Muscle of leg (tissue), 11 donors: ENCODE measurements around the gene SNAPC2. TPM values are rescaled to one million over a fixed set of nuclear protein-coding genes. Genes with fewer than 3 reads are reported as not detected.

ENCODE experiments used
- DNase-seq: peaks from one replicate; pipeline ENCODE4 v3.0.0; 2013
- H3K27ac ChIP-seq: one replicate; pipeline ENCODE4 v1.5.1; 2013; ENCODE audit warnings: mild to moderate bottlenecking, low read length, control low read depth
- H3K27me3 ChIP-seq: one replicate; pipeline ENCODE4 v1.6.1; 2013; ENCODE audit warnings: low read length; ENCODE audit not compliant: control insufficient read depth, insufficient read depth
- H3K36me3 ChIP-seq: one replicate; pipeline ENCODE4 v1.6.1; 2013; ENCODE audit warnings: low read length; ENCODE audit not compliant: control insufficient read depth, insufficient read depth
- H3K4me1 ChIP-seq: one replicate; pipeline ENCODE4 v1.6.1; 2013; ENCODE audit warnings: low read length; ENCODE audit not compliant: control insufficient read depth, insufficient read depth
- H3K4me3 ChIP-seq: one replicate; pipeline ENCODE4 v1.5.1; 2013; ENCODE audit warnings: low read length, control low read depth
- H3K9me3 ChIP-seq: replicated peaks from 2 replicates; pipeline ENCODE4 v1.6.1; 2013; ENCODE audit warnings: low read depth, low read length; ENCODE audit not compliant: control insufficient read depth
- WGBS: methylation state at CpG from one replicate; pipeline ENCODE4 v1.1.5; 2013; ENCODE audit warnings: missing lambda C conversion rate; ENCODE audit not compliant: insufficient coverage; 5-methylcytosine and 5-hydroxymethylcytosine counted together
- polyA plus RNA-seq, 8 donors: library from polyadenylated mRNA; unstranded; fragments of 120-200 nt; gene quantifications; one replicate each; pipeline versions ENCODE4 v1.2.1 to v1.2.3, GENCODE V29; 2013; ENCODE audit warnings: inconsistent platforms in 1 of 8, low replicate concordance in 1 of 8; ENCODE audit not compliant: insufficient read length in 8 of 8, insufficient read depth in 1 of 8
- total RNA-seq: library from RNA; stranded (reverse); fragments of 120-200 nt; gene quantifications from one replicate; pipeline ENCODE4 v1.2.4, GENCODE V29; 2013

Gene SNAPC2
- total and polyA plus RNA-seq, 9 donors = 10.6 to 22.1 (median 20.1) TPM

- WGBS = 71% methylated on average over 7 of the region's 12 CpGs
- H3K36me3 ChIP-seq = no peaks in the 10 kb centered on the region
- H3K27me3 ChIP-seq = peaks cover 43% of the 10 kb centered on the region
- H3K27ac ChIP-seq = no peak overlapping the region
- H3K4me3 ChIP-seq = peak overlapping the region; percentile 29
- peaks cover 36% of the 10 kb centered on the region for H3K4me1 ChIP-seq
- no peak for DNase-seq
- no peaks in the 10 kb centered on the region for H3K9me3 ChIP-seq
These were observed 45.3 kb upstream of the SNAPC2 start for GRCh38 chr19:7874897-7875273.

- H3K36me3 ChIP-seq = no peaks in the 10 kb centered on the region
- WGBS = 67% methylated on average over 2 of the region's 6 CpGs
- H3K27me3 ChIP-seq = peaks cover 35% of the 10 kb centered on the region
- no peak overlapping the region for H3K27ac ChIP-seq
- peaks cover 21% of the 10 kb centered on the region for H3K4me1 ChIP-seq
- H3K9me3 ChIP-seq = no peaks in the 10 kb centered on the region
- DNase-seq = no peak
- no peak overlapping the region for H3K4me3 ChIP-seq
These were observed 42.8 kb upstream of the SNAPC2 start for GRCh38 chr19:7877249-7877836.

GRCh38 chr19:7879111-7879807, 40.9 kb upstream of the SNAPC2 start:
- Histone ChIP-seq H3K27me3 (peaks cover 18% of the 10 kb centered on the region), H3K9me3 (no peaks in the 10 kb centered on the region), H3K4me1 (peaks cover 18% of the 10 kb centered on the region), H3K4me3 (no peak overlapping the region), H3K27ac (peak overlapping the region; percentile 7), H3K36me3 (no peaks in the 10 kb centered on the region)
- WGBS = 56% methylated on average over 16 of the region's 18 CpGs
- DNase-seq = no peak

GRCh38 chr19:7879836-7880235, 40.3 kb upstream of the SNAPC2 start:
- Histone ChIP-seq H3K9me3 (no peaks in the 10 kb centered on the region), H3K4me1 (peaks cover 12% of the 10 kb centered on the region), H3K36me3 (no peaks in the 10 kb centered on the region), H3K4me3 (no peak overlapping the region), H3K27ac (no peak overlapping the region), H3K27me3 (peaks cover 12% of the 10 kb centered on the region)
- WGBS = 67% methylated on average over 10 of the region's 19 CpGs
- DNase-seq = no peak

- Histone ChIP-seq H3K27me3 (no peaks in the 10 kb centered on the region), H3K36me3 (no peaks in the 10 kb centered on the region), H3K4me1 (peaks cover 11% of the 10 kb centered on the region), H3K4me3 (no peak overlapping the region), H3K9me3 (no peaks in the 10 kb centered on the region), H3K27ac (no peak overlapping the region)
- WGBS = 89% methylated on average over 3 of the region's 3 CpGs
- no peak for DNase-seq
These were observed 38.2 kb upstream of the SNAPC2 start for GRCh38 chr19:7881910-7882309.

- H3K27me3 ChIP-seq = peaks cover 9% of the 10 kb centered on the region
- no peak overlapping the region for H3K4me3 ChIP-seq
- DNase-seq = no peak
- 100% methylated on average over 1 of the region's 4 CpGs for WGBS
- H3K36me3 ChIP-seq = no peaks in the 10 kb centered on the region
- no peaks in the 10 kb centered on the region for H3K9me3 ChIP-seq
- H3K4me1 ChIP-seq = peaks cover 12% of the 10 kb centered on the region
- no peak overlapping the region for H3K27ac ChIP-seq
These were observed 37.0 kb upstream of the SNAPC2 start for GRCh38 chr19:7883105-7883504.

- H3K36me3 ChIP-seq = no peaks in the 10 kb centered on the region
- 71% methylated on average over 1 of the region's 2 CpGs for WGBS
- no peaks in the 10 kb centered on the region for H3K9me3 ChIP-seq
- H3K27ac ChIP-seq = no peak overlapping the region
- DNase-seq = no peak
- H3K27me3 ChIP-seq = peaks cover 18% of the 10 kb centered on the region
- H3K4me1 ChIP-seq = peaks cover 14% of the 10 kb centered on the region
- H3K4me3 ChIP-seq = no peak overlapping the region
These were observed 36.2 kb upstream of the SNAPC2 start for GRCh38 chr19:7883796-7884570.

GRCh38 chr19:7885818-7886217, 34.3 kb upstream of the SNAPC2 start:
- DNase-seq = no peak
- H3K9me3 ChIP-seq = no peaks in the 10 kb centered on the region
- WGBS = 81% methylated on average over 4 of the region's 8 CpGs
- H3K27me3 ChIP-seq = peaks cover 20% of the 10 kb centered on the region
- H3K4me1 ChIP-seq = peaks cover 8% of the 10 kb centered on the region
- no peaks in the 10 kb centered on the region for H3K36me3 ChIP-seq
- no peak overlapping the region for H3K27ac ChIP-seq
- no peak overlapping the region for H3K4me3 ChIP-seq

- H3K9me3 ChIP-seq = no peaks in the 10 kb centered on the region
- no peak for DNase-seq
- H3K4me3 ChIP-seq = no peak overlapping the region
- H3K36me3 ChIP-seq = no peaks in the 10 kb centered on the region
- WGBS = 77% methylated on average over 10 of the region's 16 CpGs
- H3K27ac ChIP-seq = no peak overlapping the region
- peaks cover 24% of the 10 kb centered on the region for H3K27me3 ChIP-seq
- peaks cover 8% of the 10 kb centered on the region for H3K4me1 ChIP-seq
These were observed 32.6 kb upstream of the SNAPC2 start for GRCh38 chr19:7887408-7888144.
